ENCODE results near the gene CERS1. TPM values are rescaled to one million over a fixed set of nuclear protein-coding genes. Genes with fewer than 3 reads are reported as not detected.

CERS1 gene
- total and polyA plus RNA-seq, 3 experiments from 2014 or later = not detected

- no peaks in the 10 kb centered on the region for H3K27me3 Mint-ChIP-seq
- no peaks in the 10 kb centered on the region for H3K9me3 ChIP-seq (ENCODE audit: low read length)
- DNase-seq = no peak
- no peak overlapping the region for H3K27ac ChIP-seq (ENCODE audit: low read depth, low read length)
- no peaks in the 10 kb centered on the region for H3K9me3 Mint-ChIP-seq
- ChIA-PET CTCF (interaction anchor here (1.2 kb wide), 1 partner anchor 257 kb away, joined by 3 read pairs; no protein-coding TSS in a partner anchor), POLR2A (no interaction called here)
- H3K27ac Mint-ChIP-seq = peak overlapping the region in 1 of 8 donors; percentile 46
- H3K27me3 ChIP-seq (ENCODE audit: insufficient read depth, low read length, poor library complexity, severe bottlenecking) = no peaks in the 10 kb centered on the region
- H3K36me3 Mint-ChIP-seq = peaks cover 0 to 90% (median 13%) of the 10 kb centered on the region in 3 donors
- H3K4me1 ChIP-seq (ENCODE audit: insufficient read depth, low read length) = peaks cover 13% of the 10 kb centered on the region
- no peak overlapping the region for H3K4me3 ChIP-seq (ENCODE audit: low read length)
- H3K4me3 Mint-ChIP-seq = no peak overlapping the region
- peaks cover 72% of the 10 kb centered on the region for H3K36me3 ChIP-seq (ENCODE audit: insufficient read depth, low read length)
- peaks cover 30 to 44% (median 44%) of the 10 kb centered on the region in 3 donors for H3K4me1 Mint-ChIP-seq
Observed at GRCh38 chr19:18850471-18851375, 45.2 kb downstream of the CERS1 start.

DNA sequence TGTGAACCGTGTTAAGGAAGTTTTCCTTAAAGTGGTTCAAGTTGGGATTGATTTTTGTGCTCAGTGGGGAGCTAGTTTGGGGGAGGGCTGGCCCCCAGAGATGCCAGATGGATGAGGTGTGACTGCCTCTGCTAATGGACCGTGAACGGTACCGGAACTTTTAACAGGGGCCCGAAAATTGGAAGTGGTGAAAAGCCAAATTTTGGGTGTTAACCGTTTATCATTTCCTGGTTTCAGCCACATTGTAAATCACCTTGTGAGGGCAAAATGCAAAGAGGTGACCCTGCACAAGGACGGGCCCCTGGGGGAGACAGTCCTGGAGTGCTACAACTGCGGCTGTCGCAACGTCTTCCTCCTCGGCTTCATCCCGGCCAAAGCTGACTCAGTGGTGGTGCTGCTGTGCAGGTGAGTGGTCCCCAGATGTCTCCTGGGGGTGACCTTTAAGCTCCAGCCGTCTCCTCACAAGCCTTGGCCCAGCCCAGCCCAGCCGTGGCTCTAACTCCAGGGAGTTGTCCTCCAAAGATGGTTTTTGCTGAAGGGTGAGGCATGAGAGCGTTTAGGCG lies 46.0 kb downstream of the CERS1 start:
- no peak overlapping the region for H3K27ac ChIP-seq (ENCODE audit: low read depth, low read length)
- peaks cover 0 to 1% of the 10 kb centered on the region in 2 donors for H3K27me3 Mint-ChIP-seq
- H3K9me3 ChIP-seq (ENCODE audit: low read length) = no peaks in the 10 kb centered on the region
- peaks cover 22% of the 10 kb centered on the region for H3K4me1 ChIP-seq (ENCODE audit: insufficient read depth, low read length)
- H3K4me3 Mint-ChIP-seq = peak overlapping the region in 1 of 7 donors; percentile 14
- peak overlapping the region in 5 of 8 donors; percentile 33 to 68 (median 54) for H3K27ac Mint-ChIP-seq
- no peaks in the 10 kb centered on the region for H3K9me3 Mint-ChIP-seq
- H3K27me3 ChIP-seq (ENCODE audit: insufficient read depth, low read length, poor library complexity, severe bottlenecking) = no peaks in the 10 kb centered on the region
- CTCF ChIA-PET = interaction anchor here (1.0 to 1.3 kb wide), 3 partner anchors 9 to 256 kb away, joined by 3 to 4 read pairs (median 4); partner anchors contain the start of gene UPF1
- POLR2A ChIA-PET = no interaction called here
- H3K4me1 Mint-ChIP-seq = peaks cover 37 to 51% (median 51%) of the 10 kb centered on the region in 3 donors
- no peak overlapping the region for H3K4me3 ChIP-seq (ENCODE audit: low read length)
- peaks cover 0 to 85% (median 11%) of the 10 kb centered on the region in 3 donors for H3K36me3 Mint-ChIP-seq
- H3K36me3 ChIP-seq (ENCODE audit: insufficient read depth, low read length) = peaks cover 64% of the 10 kb centered on the region
- DNase-seq = no peak

DNA sequence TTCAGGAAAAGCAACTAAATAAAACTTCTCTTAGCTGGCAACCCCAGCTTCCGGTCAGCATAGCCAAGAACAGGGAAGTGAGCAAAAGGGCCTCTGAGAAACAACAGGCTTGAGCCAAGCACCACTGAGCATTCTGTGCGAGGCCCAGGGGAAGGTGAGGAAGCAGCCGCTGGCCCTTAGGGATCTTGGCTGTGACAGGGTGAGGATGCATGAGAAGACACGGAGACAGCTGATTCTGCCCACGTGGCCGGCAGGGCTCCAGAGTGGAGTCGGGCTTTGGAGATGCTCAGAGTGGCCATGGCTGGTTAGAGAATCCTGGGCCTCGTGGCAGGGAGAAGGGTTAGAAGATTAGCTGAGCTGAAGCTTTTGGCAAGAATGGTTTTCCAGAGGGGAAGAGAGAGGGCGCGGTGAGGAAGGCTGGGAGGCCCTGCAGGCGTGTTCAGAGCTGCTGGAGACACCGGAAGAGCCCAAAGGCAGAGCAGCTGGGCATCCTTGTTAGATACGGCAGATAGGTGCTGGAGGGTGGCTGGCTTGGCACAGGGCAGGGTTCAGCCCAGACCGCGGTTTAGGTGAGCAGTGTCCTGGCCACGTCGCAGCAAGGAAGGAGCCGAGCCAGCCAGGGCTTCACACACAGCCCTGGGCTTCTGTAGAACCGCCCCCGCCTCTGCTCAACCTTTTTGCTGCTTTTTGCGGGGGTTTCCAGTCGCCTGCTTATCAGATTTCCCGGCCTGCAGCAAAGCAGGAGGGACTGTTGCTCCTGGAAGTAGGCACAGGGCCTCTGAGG lies 46.9 kb downstream of the CERS1 start:
- Mint-ChIP-seq H3K36me3 (peaks cover 0 to 77% (median 11%) of the 10 kb centered on the region in 3 donors), H3K4me3 (no peak overlapping the region), H3K9me3 (no peaks in the 10 kb centered on the region), H3K27ac (peak overlapping the region in 5 of 8 donors; percentile 33 to 93 (median 54)), H3K27me3 (peaks cover 0 to 1% of the 10 kb centered on the region in 2 donors), H3K4me1 (peaks cover 44 to 59% (median 59%) of the 10 kb centered on the region in 3 donors)
- Histone ChIP-seq H3K27me3 (ENCODE audit: insufficient read depth, low read length, poor library complexity, severe bottlenecking) (no peaks in the 10 kb centered on the region), H3K36me3 (ENCODE audit: insufficient read depth, low read length) (peaks cover 59% of the 10 kb centered on the region), H3K4me3 (ENCODE audit: low read length) (no peak overlapping the region), H3K9me3 (ENCODE audit: low read length) (no peaks in the 10 kb centered on the region), H3K27ac (ENCODE audit: low read depth, low read length) (no peak overlapping the region), H3K4me1 (ENCODE audit: insufficient read depth, low read length) (peaks cover 30% of the 10 kb centered on the region)
- no peak for DNase-seq
- CTCF ChIA-PET = interaction anchor here (1.0 to 3.2 kb wide), 9 partner anchors 8 to 329 kb away, joined by 3 to 25 read pairs (median 5); partner anchors contain the start of genes REX1BD, UBA52 and UPF1
- POLR2A ChIA-PET = no interaction called here

- H3K27ac ChIP-seq (ENCODE audit: low read depth, low read length) = no peak overlapping the region
- H3K4me3 ChIP-seq (ENCODE audit: low read length) = no peak overlapping the region
- Mint-ChIP-seq H3K27ac (peak overlapping the region in 5 of 8 donors; percentile 7 to 91 (median 72)), H3K4me3 (peak overlapping the region in 1 of 7 donors; percentile 66), H3K9me3 (no peaks in the 10 kb centered on the region), H3K4me1 (peaks cover 56 to 72% (median 72%) of the 10 kb centered on the region in 3 donors), H3K36me3 (peaks cover 0 to 66% (median 9%) of the 10 kb centered on the region in 3 donors), H3K27me3 (peaks cover 0 to 3% of the 10 kb centered on the region in 2 donors)
- POLR2A ChIA-PET = interaction anchor here (0.7 kb wide), 1 partner anchor 11 kb away, joined by 3 read pairs; no protein-coding TSS in a partner anchor
- CTCF ChIA-PET = interaction anchor here (0.8 to 3.2 kb wide), 27 partner anchors 8 to 396 kb away, joined by 3 to 25 read pairs (median 5); partner anchors contain the start of genes COPE, DDX49, REX1BD and UBA52
- H3K27me3 ChIP-seq (ENCODE audit: insufficient read depth, low read length, poor library complexity, severe bottlenecking) = no peaks in the 10 kb centered on the region
- peaks cover 48% of the 10 kb centered on the region for H3K36me3 ChIP-seq (ENCODE audit: insufficient read depth, low read length)
- H3K9me3 ChIP-seq (ENCODE audit: low read length) = no peaks in the 10 kb centered on the region
- H3K4me1 ChIP-seq (ENCODE audit: insufficient read depth, low read length) = peaks cover 43% of the 10 kb centered on the region
- DNase-seq = no peak
Observed at GRCh38 chr19:18847549-18848463, 48.2 kb downstream of the CERS1 start.

DNA sequence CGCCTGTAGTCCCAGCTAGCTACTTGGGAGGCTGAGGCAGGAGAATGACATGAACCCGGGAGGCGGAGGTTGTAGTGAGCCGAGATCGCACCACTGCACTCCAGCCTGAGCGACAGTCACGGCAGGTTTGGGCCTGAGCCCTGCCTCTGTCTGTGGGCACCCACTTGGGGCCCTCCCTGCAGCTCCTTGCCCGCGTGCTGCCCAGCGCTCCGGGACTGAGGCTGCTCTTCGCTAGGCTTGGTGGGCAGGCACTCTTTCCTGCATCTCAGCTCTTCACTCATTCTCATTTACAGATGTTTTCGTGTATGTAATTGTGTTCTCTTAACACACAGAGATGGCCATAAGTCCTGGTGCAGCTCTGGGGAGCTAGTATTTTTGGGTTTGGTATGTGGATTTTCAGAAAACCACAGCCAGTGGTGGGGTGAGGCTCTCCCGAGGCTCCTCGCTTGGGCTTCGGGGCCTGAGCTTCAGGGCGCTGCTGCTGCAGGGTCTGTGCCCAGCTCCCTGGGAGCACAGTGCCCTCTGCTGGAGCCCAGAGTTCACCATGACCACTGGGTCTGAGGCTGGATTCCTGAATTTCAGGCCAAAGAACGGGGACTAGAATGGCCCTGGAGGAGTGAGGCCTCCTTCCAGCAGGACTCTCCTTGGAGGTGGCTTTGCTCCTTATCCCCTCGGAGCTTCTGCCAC lies 49.0 kb downstream of the CERS1 start:
- Mint-ChIP-seq H3K27me3 (peaks cover 0 to 3% of the 10 kb centered on the region in 2 donors), H3K4me1 (peaks cover 60 to 77% (median 77%) of the 10 kb centered on the region in 3 donors), H3K36me3 (peaks cover 0 to 59% (median 9%) of the 10 kb centered on the region in 3 donors), H3K4me3 (peak overlapping the region in 4 of 7 donors; percentile 37 to 66 (median 52)), H3K27ac (peak overlapping the region in 6 of 8 donors; percentile 7 to 91 (median 49)), H3K9me3 (no peaks in the 10 kb centered on the region)
- Histone ChIP-seq H3K4me3 (ENCODE audit: low read length) (no peak overlapping the region), H3K27ac (ENCODE audit: low read depth, low read length) (no peak overlapping the region), H3K27me3 (ENCODE audit: insufficient read depth, low read length, poor library complexity, severe bottlenecking) (no peaks in the 10 kb centered on the region), H3K4me1 (ENCODE audit: insufficient read depth, low read length) (peaks cover 48% of the 10 kb centered on the region), H3K9me3 (ENCODE audit: low read length) (no peaks in the 10 kb centered on the region), H3K36me3 (ENCODE audit: insufficient read depth, low read length) (peaks cover 44% of the 10 kb centered on the region)
- CTCF ChIA-PET = interaction anchor here (0.7 to 3.2 kb wide), 28 partner anchors 9 to 459 kb away, joined by 3 to 25 read pairs (median 4); partner anchors contain the start of genes COPE, DDX49, REX1BD and UBA52
- POLR2A ChIA-PET = interaction anchor here (0.6 kb wide), 1 partner anchor 16 kb away, joined by 3 read pairs; the partner anchor contains the start of gene UPF1
- peak; percentile 47 to 75 (median 51) for DNase-seq

DNA sequence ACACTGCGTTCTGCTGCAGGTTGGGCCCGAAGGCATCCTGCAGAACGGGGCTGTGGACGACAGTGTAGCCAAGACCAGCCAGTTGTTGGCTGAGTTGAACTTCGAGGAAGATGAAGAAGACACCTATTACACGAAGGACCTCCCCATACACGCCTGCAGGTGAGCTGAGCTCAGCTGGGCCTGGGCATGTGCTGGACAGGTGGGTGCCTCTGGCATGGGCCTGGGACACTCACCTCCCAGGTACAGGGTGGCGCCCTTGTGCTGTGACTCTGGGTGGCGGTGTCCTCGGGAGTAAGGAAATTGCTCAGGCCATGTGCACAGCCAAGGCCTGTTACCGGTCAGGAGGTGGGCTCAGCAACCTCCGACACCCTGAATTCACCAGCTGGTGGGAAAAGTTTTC lies 50.0 kb downstream of the CERS1 start:
- peaks cover 0 to 51% (median 11%) of the 10 kb centered on the region in 3 donors for H3K36me3 Mint-ChIP-seq
- peaks cover 57% of the 10 kb centered on the region for H3K4me1 ChIP-seq (ENCODE audit: insufficient read depth, low read length)
- peaks cover 68 to 88% (median 88%) of the 10 kb centered on the region in 3 donors for H3K4me1 Mint-ChIP-seq
- peaks cover 35% of the 10 kb centered on the region for H3K36me3 ChIP-seq (ENCODE audit: insufficient read depth, low read length)
- H3K4me3 Mint-ChIP-seq = no peak overlapping the region
- peak overlapping the region in 2 of 8 donors; percentile 47 to 51 for H3K27ac Mint-ChIP-seq
- peaks cover 0 to 3% of the 10 kb centered on the region in 2 donors for H3K27me3 Mint-ChIP-seq
- H3K27ac ChIP-seq (ENCODE audit: low read depth, low read length) = no peak overlapping the region
- H3K4me3 ChIP-seq (ENCODE audit: low read length) = no peak overlapping the region
- H3K27me3 ChIP-seq (ENCODE audit: insufficient read depth, low read length, poor library complexity, severe bottlenecking) = no peaks in the 10 kb centered on the region
- no peak for DNase-seq
- ChIA-PET POLR2A (interaction anchor here (0.8 kb wide), 1 partner anchor 20 kb away, joined by 3 read pairs; no protein-coding TSS in a partner anchor), CTCF (interaction anchor here (0.8 to 3.2 kb wide), 7 partner anchors 10 to 458 kb away, joined by 3 to 16 read pairs (median 3); partner anchors contain the start of gene REX1BD)
- no peaks in the 10 kb centered on the region for H3K9me3 ChIP-seq (ENCODE audit: low read length)
- H3K9me3 Mint-ChIP-seq = no peaks in the 10 kb centered on the region

All from CD8-positive, alpha-beta memory T cell (primary cell).